Measurements from ENCODE around the gene CTSC. TPM values are rescaled to one million over a fixed set of nuclear protein-coding genes. Genes with fewer than 3 reads are reported as not detected.

CTSC gene
- total RNA-seq, 1 experiment from 2014 or later, result 38.0 TPM

DNA sequence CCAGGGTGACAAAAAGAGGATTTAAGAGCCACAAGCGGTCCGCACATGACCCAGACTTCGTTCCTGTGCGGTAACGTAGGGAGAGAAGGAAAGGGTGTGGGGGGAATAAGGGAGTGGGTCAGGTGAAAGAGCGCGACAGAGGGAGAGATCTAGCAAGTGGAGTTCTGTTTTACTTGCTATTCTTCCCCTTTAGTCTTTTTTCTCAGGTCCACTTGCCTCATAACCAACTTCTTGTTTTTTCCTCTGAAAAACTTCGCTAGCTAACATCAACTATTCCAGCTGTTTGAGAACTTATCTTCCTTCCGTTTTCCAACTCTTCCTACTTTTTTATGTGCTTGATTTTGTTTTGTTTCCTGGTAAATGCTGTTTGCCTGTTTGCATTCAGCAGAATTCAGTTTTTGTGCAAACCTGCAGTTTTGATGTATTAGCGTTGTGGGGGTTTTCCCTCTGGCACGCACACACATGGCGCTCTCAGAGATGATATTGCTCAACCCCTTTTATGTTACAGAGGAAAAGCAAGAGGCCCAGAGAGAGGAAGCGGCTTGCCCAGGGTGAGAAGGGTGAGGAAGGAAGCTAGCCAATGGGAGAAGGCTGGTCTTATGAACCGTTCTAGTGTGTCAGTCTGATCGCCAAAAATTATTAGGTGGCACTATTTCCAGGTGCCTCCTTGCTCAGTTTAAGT lies 592 bp upstream of the CTSC start:
- TSS peak; percentile 78 for BruUV-seq (replicated peaks)
- Histone ChIP-seq H3K4me2 (ENCODE audit: low read length) (peak overlapping the region; percentile 94), H4K20me1 (ENCODE audit: insufficient read depth) (no peaks in the 10 kb centered on the region), H3K27me3 (ENCODE audit: insufficient read depth, low read length) (no peaks in the 10 kb centered on the region), H3K27ac (ENCODE audit: low read depth, low read length) (no peak overlapping the region), H3K4me1 (ENCODE audit: control insufficient read depth in 1 of 2, insufficient read depth in 2 of 2, low read length in 2 of 2) (peaks cover 3 to 19% of the 10 kb centered on the region in 2 experiments; a peak in 3 of 4 replicates), H3K9ac (ENCODE audit: low read length) (peak overlapping the region; percentile 80), H3K9me2 (ENCODE audit: insufficient read depth) (no peaks in the 10 kb centered on the region), H3K36me3 (ENCODE audit: control insufficient read depth in 1 of 2, insufficient read depth in 2 of 2, low read length in 2 of 2) (peaks cover 3 to 5% of the 10 kb centered on the region in 2 experiments; a peak in 1 of 4 replicates), H3K9me3 (ENCODE audit: control insufficient read depth in 1 of 2, insufficient read depth in 1 of 2, low read depth in 1 of 2, low read length in 2 of 2) (no peaks in the 10 kb centered on the region), H3K79me2 (ENCODE audit: insufficient read depth, low read length) (peaks cover 9% of the 10 kb centered on the region), H3K4me3 (replicated peaks in 1 of 2; ENCODE audit: low read depth in 1 of 2, low read length in 2 of 2) (peak overlapping the region; percentile 79 to 91), H2AFZ (ENCODE audit: low read depth, low read length, poor library complexity, severe bottlenecking) (peak overlapping the region; percentile 81)
- ChIA-PET CTCF (no interaction called here), RAD21 (ENCODE audit: low non-redundant PET in 1 of 2, low total read pairs in 2 of 2, uncharacterized antibody in 2 of 2, unreplicated experiment in 2 of 2) (no interaction called here), POLR2A (interaction anchor here (0.7 to 1.5 kb wide), 5 partner anchors 10 to 107 kb away, joined by 3 to 5 read pairs (median 3); no protein-coding TSS in a partner anchor)
- peak; percentile 23 for ATAC-seq
- intact Hi-C loops (cut with micrococcal nuclease), result loop anchor here (1.0 kb wide), 2 partner anchors 21 to 206 kb away; no protein-coding TSS in a partner anchor
- DNase-seq (ENCODE audit: low read depth, low spot score), result no peak
- TF ChIP-seq TCF7L2 (IDR thresholded peaks at IDR 0.05; ENCODE audit: borderline replicate concordance, extremely low read depth, insufficient read depth, insufficient read length), result no peak
- no peak for TF ChIP-seq RAD21 (IDR thresholded peaks at IDR 0.05; ENCODE audit: low read depth)
- no peak for TF ChIP-seq ELF1 (IDR thresholded peaks at IDR 0.05; ENCODE audit: borderline replicate concordance, low read depth)
- no peak for TF ChIP-seq CEBPB (IDR thresholded peaks at IDR 0.05; ENCODE audit: low read depth)
- TF ChIP-seq SRF (IDR thresholded peaks at IDR 0.05; ENCODE audit: low read depth), result no peak
- TF ChIP-seq EZH2 (IDR thresholded peaks at IDR 0.05), result no peak
- TF ChIP-seq POLR2A (IDR thresholded peaks at IDR 0.05; ENCODE audit: borderline replicate concordance, extremely low read depth, insufficient read depth, insufficient read length), result no peak
- TF ChIP-seq YY1 (IDR thresholded peaks at IDR 0.05; ENCODE audit: extremely low read depth, insufficient replicate concordance, low read depth, low read length), result no peak
- TF ChIP-seq, protein P1, sequence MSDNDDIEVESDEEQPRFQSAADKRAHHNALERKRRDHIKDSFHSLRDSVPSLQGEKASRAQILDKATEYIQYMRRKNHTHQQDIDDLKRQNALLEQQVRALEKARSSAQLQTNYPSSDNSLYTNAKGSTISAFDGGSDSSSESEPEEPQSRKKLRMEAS (IDR thresholded peaks at IDR 0.05), result no peak
- TF ChIP-seq, protein P2, sequence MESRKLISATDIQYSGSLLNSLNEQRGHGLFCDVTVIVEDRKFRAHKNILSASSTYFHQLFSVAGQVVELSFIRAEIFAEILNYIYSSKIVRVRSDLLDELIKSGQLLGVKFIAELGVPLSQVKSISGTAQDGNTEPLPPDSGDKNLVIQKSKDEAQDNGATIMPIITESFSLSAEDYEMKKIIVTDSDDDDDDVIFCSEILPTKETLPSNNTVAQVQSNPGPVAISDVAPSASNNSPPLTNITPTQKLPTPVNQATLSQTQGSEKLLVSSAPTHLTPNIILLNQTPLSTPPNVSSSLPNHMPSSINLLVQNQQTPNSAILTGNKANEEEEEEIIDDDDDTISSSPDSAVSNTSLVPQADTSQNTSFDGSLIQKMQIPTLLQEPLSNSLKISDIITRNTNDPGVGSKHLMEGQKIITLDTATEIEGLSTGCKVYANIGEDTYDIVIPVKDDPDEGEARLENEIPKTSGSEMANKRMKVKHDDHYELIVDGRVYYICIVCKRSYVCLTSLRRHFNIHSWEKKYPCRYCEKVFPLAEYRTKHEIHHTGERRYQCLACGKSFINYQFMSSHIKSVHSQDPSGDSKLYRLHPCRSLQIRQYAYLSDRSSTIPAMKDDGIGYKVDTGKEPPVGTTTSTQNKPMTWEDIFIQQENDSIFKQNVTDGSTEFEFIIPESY (IDR thresholded peaks at IDR 0.05; ENCODE audit: extremely low read depth, insufficient replicate concordance, low read length), result no peak

All from HCT116 (cell line).